Left ventricle myocardium superior (tissue), 1 donor: ENCODE results near the gene MMS22L. TPM values are rescaled to one million over a fixed set of nuclear protein-coding genes. Genes with fewer than 3 reads are reported as not detected.
A peak's percentile ranks its signal among the peaks of the same experiment; 100 is the strongest.
"Not testable (repeated sequence)": the region's sequence is repeated elsewhere in the genome, so short reads cannot be mapped to it uniquely, and the experiment has no call there.

ENCODE experiments used
- ATAC-seq: fragments of 200-7000 bp; cut with Tn5 transposase; one replicate; pipeline ENCODE4 v1.9.1; 2020; ENCODE audit warnings: mild to moderate bottlenecking, moderate library complexity
- DNase-seq: peaks from one replicate; pipeline ENCODE4 v3.0.0-alpha.2; 2020
- intact Hi-C: fragments of 100-400 bp; cut with micrococcal nuclease; formaldehyde crosslinking; loops from one replicate; pipeline ENCODE4 v1.11.0; 2022
- total RNA-seq: library from RNA; stranded (reverse); fragmentation: NEBNext Ultra II Directional; extraction: Animal tissue kit (Norgen Biotek cat#: 25700); gene quantifications from one replicate; pipeline ENCODE4 v1.2.1, GENCODE V29; 2021
- donor health status: DM: no; HTN: yes; CAD: no; lungs with severe emphysema.

Gene MMS22L
- total RNA-seq, 1 donor from 2014 or later: 3.3 TPM

- ATAC-seq (no peak), DNase-seq (no peak)
- intact Hi-C loops: no loop called here
These were observed 42.8 kb downstream of the MMS22L start for GRCh38 chr6:97240222-97240621.

- intact Hi-C loops: no loop called here
- DNase-seq (no peak), ATAC-seq (no peak)
These were observed 51.1 kb downstream of the MMS22L start for GRCh38 chr6:97231911-97232310.

DNA sequence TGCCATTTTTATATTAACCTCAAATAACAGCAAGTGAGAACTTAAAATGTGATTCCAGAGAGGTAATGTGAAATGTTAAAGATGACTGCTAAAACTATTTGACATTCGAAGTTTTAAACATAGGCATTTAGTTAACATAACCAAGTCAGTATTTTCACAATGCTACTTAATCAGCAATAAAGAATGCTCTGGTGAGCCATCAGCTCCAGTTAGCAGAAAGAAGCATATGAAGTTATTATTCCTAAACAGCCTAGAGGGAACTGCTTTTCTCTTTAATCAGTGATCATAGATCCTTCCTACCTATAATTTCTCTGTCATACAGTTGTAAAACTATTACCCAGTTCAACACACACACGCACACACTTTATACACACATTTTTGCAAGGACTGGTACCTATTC lies 60.1 kb downstream of the MMS22L start:
- ATAC-seq: no peak
- intact Hi-C loops: no loop called here
- no peak for DNase-seq

DNA sequence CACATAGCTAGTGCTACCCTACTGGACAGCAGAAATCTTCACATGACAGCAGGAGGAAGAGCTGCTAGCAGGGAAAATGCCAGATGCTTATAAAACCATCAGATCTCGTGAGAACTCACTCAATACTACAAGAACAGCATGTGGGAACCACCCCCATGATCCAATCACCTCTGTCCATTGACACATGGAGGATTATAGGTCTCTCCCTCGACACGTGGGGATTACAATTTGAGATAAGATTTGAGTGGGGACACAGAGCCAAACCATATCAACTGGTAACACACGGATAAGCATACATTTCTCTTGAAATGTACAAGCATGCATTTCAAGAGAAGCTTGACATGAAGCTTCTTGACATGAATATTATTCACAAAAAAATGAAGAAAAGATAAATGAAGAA lies 64.1 kb downstream of the MMS22L start:
- DNase-seq: no peak
- intact Hi-C loops: no loop called here
- no peak for ATAC-seq

DNA sequence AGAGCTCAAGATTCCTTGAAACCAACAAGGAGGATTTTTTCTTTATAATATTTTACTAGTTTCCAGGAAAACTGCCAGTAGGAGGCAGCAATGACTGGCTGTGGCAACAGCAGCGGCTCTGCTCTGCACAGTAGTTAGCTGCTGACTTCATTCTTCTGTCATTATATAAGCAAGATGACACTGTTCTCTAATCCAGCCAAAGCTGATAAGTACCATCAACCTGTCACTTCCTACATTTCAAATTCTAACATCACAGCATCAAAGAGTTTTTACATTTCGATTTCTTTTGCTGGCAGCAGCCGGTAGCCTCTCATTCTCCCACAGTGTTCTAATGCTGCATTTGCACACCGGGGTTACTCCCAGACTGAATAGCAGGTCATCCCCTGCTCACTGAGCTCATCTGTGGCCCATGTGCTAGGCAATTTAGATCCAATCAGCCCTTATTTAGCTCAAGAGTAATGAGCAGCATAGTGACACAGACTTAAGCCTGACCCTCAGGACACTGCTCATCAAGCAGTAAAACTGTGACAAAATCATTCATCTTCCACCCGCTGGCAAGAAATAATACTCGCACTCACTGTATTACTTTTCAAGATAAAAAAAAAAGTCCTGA lies 67.8 kb downstream of the MMS22L start:
- no peak for ATAC-seq
- DNase-seq: no peak
- intact Hi-C loops: no loop called here

DNA sequence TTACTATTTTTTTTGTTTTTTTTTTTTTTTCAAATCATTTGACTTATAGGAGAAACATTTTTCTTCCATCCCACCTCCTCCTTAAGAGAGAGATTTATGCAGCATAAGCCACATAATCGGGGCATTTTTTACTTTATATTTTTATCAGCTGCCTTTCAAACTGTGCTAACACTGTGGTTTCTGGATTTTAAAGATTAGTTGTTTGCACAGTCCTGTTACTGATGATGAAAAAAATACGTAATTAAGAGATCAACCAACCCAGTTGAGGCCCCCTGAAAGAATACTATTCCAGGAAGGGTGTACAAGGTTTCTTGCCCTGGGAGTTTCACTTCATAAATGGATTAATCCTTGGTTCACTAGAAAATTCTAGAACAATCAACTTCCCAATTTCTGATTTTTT lies 68.3 kb downstream of the MMS22L start:
- intact Hi-C loops: no loop called here
- DNase-seq: no peak
- ATAC-seq: no peak

- ATAC-seq: no peak
- intact Hi-C loops: no loop called here
- DNase-seq: no peak
These were observed 75.6 kb downstream of the MMS22L start for GRCh38 chr6:97207383-97207782.

- intact Hi-C loops: no loop called here
- no peak for ATAC-seq
- DNase-seq: no peak
These were observed 77.0 kb downstream of the MMS22L start for GRCh38 chr6:97205966-97206365.

- ATAC-seq: no peak
These were observed 79.7 kb downstream of the MMS22L start for GRCh38 chr6:97203343-97203742.

GRCh38 chr6:97198046-97198565 lies 84.9 kb downstream of the MMS22L start:
- no peak for ATAC-seq
- intact Hi-C loops: no loop called here
- no peak for DNase-seq

More at GRCh38 chr6:97203343-97203742, 79.7 kb downstream of the MMS22L start:
- no peak for DNase-seq
- intact Hi-C loops: no loop called here

DNA sequence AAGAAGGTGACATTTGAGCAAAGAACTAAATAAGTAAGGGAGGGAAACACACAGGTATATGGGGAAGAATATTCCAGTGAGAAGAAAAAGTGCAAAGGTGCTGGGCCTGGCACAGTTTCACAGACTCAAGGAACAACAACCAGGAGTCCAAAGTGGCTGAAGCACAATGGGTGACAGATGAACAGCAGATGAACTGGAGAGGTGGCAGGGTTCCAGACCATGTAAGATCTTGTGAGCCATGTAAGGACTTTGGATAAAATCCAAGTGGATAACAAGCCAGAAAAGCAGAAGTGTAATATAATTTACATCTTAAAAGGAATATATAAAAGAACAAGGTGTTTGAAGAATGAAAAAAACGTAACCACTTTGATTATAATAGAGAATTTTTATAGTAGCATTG lies 87.9 kb downstream of the MMS22L start:
- intact Hi-C loops: no loop called here
- DNase-seq (no peak), ATAC-seq (no peak)

DNA sequence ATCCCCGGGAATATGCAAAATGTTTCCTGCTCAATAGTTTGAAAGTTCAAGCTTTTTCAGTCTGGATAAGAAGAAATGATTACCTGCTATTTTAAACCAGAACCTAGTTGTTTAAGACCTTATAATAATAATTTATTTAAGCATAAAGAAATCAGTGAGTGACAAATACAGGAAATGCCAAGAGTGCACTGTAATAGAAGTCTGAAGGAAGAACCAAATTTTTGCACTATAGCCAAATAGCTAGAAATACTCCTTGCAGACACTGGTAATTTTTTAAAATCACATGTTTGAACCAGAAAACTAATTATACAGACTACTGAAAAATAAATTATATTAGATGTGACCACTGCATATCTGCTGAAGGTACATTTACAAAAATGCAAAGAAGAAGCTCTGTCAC lies 93.2 kb downstream of the MMS22L start:
- intact Hi-C loops: no loop called here
- DNase-seq (no peak), ATAC-seq (no peak)

- ATAC-seq (no peak), DNase-seq (no peak)
- intact Hi-C loops: loop anchor here (2.0 kb wide), 1 partner anchor 207 kb away; no protein-coding TSS in a partner anchor
These were observed 95.1 kb downstream of the MMS22L start for GRCh38 chr6:97187951-97188350.

DNA sequence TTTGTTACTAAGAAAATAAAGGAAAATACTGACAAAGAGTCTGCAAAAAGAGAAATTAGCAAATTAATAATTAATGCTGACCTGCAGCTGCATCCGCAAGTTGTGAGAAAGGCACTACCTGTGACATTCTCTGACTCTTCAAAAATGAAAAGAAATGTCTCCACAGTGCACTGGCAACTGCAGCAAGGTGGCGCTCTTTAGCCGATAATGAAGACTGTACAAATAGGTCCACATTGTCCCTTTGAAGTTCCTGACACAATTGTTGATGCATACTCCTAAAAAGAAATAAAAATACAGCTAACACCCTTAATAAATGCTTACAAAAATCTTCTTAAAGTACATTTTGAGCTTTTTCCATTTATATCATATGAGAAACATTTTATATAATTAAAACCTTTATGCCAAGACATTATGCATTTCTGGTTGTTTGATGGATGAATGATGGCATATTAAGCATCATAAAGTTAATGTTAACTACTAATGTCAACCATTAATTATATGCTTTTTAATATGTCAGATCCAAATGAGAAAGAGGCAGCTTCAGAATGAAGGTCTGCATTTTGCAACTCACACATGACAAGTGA lies 96.5 kb downstream of the MMS22L start:
- ATAC-seq: peak; percentile 50
- intact Hi-C loops: loop anchor here (2.0 kb wide), 1 partner anchor 208 kb away; no protein-coding TSS in a partner anchor
- peak; percentile 68 for DNase-seq

DNA sequence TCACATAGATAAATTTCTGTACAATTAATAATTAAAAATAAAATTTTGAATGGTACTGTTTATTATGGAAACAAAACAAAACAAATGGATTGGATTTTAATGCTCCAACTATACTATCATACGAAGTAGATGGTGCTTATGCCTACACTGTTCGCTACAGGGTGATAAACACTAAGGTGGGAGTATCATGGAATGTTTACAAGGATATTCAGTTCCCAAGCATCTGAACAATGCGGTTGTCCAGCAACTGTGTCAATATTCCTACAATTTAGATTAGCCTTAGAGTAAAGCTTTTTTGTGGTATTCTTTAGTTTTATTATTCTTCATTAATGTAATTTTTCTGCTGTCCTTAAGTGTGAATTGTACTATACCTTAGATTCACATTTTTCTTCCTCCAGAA lies 105.1 kb downstream of the MMS22L start:
- ATAC-seq: no peak
- intact Hi-C loops: no loop called here
- no peak for DNase-seq

- no peak for ATAC-seq
- no peak for DNase-seq
- intact Hi-C loops: no loop called here
These were observed 106.5 kb downstream of the MMS22L start for GRCh38 chr6:97176468-97176867.

DNA sequence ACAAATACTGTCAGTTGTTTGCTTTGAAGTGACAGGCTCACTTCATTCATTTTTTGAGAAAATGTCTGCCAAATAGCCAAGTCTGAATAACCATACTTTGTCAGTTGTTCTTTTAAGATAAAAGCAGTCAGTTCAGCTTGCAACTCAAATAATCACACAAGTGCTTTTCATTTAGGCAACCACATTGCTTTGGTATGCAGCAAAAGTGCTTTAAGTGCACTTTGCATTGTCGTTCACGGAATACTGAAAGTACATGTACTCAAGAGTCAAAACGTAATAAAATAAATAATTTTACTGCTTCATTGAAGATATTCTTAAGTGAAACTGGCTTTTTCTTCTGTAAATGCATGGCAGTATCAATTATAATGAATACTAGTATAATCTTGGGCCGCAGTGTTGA lies 107.2 kb downstream of the MMS22L start:
- ATAC-seq (no peak), DNase-seq (no peak)
- intact Hi-C loops: no loop called here

DNA sequence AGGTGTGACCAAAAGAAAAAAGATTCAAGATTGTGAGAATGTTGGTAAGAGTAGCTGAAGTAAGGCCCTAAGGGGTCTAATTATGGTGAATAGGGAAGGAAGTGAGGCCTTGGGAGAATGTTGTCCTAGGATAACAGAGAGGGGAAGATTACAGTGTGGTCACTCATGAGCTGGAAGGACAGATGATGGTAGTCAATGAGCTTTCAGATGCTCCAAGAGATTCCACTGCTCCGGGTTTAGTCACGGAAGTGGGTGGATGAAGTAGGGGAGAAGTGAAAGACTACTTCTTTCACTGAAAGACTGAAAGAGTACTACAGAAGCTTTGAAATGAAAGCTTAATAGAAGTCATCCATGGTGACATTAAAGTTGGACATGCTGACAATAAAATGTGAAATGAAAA lies 108.5 kb downstream of the MMS22L start:
- no peak for DNase-seq
- intact Hi-C loops: no loop called here

GRCh38 chr6:97160280-97160679 lies 122.7 kb downstream of the MMS22L start:
- DNase-seq (no peak), ATAC-seq (no peak)
- intact Hi-C loops: no loop called here

More for the DNA sequence above, 108.5 kb downstream of the MMS22L start:
- ATAC-seq: no peak

DNA sequence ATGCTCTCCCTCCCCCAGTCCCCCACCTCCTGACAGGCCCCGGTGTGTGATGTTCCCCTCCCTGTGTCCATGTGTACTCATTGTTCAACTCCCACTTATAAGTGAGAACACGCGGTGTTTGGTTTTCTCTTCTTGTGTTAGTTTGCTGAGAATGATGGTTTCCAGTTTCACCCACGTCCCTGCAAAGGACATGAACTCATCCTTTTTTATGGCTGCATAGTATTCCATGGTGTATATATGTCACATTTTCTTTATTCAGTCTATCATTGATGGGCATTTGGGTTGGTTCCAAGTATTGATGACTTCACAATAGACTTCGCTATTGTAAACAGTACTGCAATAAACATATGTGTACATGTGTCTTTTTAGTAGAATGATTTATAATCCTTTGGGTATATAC lies 127.6 kb downstream of the MMS22L start:
- intact Hi-C loops, ATAC-seq, DNase-seq: not testable (repeated sequence)

DNA sequence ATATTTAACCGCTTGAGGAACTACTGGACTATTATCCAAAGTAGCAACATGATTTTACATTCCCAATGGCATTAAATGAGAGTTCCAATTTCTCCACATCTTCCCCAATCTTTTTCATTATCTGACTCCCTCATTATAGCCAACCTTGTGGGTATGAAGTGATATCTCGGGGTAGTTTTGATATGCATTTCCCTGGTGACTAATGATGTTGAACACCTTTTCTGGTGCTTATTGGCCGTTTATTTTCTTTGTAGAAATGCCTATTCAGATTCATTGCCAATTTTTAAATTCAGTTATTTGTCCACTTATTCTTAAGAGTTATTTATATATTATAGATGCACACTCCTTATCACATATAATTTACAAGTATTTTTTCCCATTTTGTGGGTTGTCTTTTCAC lies 129.0 kb downstream of the MMS22L start:
- no peak for DNase-seq
- intact Hi-C loops: no loop called here
- ATAC-seq: no peak
